GM13976 (cell line): ENCODE data around the gene NDUFV2.

Experiments used
- DNase-seq: peaks from one replicate; pipeline ENCODE4 v3.0.0; 2012; ENCODE audit warnings: low spot score
- CTCF ChIP-seq: IDR thresholded peaks from 2 replicates; pipeline ENCODE4 v1.5.1; 2012; ENCODE audit warnings: borderline replicate concordance, mild to moderate bottlenecking; ENCODE audit not compliant: insufficient read depth; ENCODE audit errors: extremely low read depth, missing control alignments, control extremely low read depth
- in situ Hi-C: fragments of 300-500 bp; cut with MboI; formaldehyde crosslinking; loops from one replicate; pipeline ENCODE4 v1.12.0; 2022; ENCODE audit warnings: low sequenced_read_pairs, mixed read lengths, inconsistent platforms; ENCODE audit not compliant: unreplicated experiment

Gene NDUFV2

GRCh38 chr18:9140381-9140780 lies 37.9 kb downstream of the NDUFV2 start:
- in situ Hi-C loops, result no loop called here
- TF ChIP-seq CTCF, result no peak
- no peak for DNase-seq

GRCh38 chr18:9140984-9141383 lies 38.5 kb downstream of the NDUFV2 start:
- DNase-seq, result no peak
- TF ChIP-seq CTCF, result no peak
- in situ Hi-C loops, result no loop called here

- in situ Hi-C loops, result no loop called here
- no peak for DNase-seq
- TF ChIP-seq CTCF, result no peak
Measured at GRCh38 chr18:9146224-9146623, 43.7 kb downstream of the NDUFV2 start.

- DNase-seq, result peak; percentile 24
- in situ Hi-C loops, result no loop called here
- peak; percentile 77 for TF ChIP-seq CTCF
Measured at GRCh38 chr18:9147440-9148202, 45.1 kb downstream of the NDUFV2 start.

- no peak for TF ChIP-seq CTCF
- in situ Hi-C loops, result no loop called here
- no peak for DNase-seq
Measured at GRCh38 chr18:9148203-9148552, 45.7 kb downstream of the NDUFV2 start.

GRCh38 chr18:9150121-9150520 lies 47.6 kb downstream of the NDUFV2 start:
- no peak for DNase-seq
- TF ChIP-seq CTCF, result no peak
- in situ Hi-C loops, result no loop called here

GRCh38 chr18:9153256-9153655 lies 50.8 kb downstream of the NDUFV2 start:
- in situ Hi-C loops, result no loop called here
- no peak for DNase-seq
- TF ChIP-seq CTCF, result no peak
